H9 (cell line): ENCODE data around the gene PGF. TPM values are rescaled to one million over a fixed set of nuclear protein-coding genes. Genes with fewer than 3 reads are reported as not detected.

Experiments used
- DNase-seq: peaks from one replicate; pipeline ENCODE4 v3.0.0-alpha.2; 2017
- H2AFZ ChIP-seq: one replicate; pipeline ENCODE4 v1.6.1; 2013; ENCODE audit warnings: mild to moderate bottlenecking, low read length, control low read depth, moderate library complexity
- H2AK5ac ChIP-seq: 2 replicates; pipeline ENCODE4 v1.6.1; 2013; ENCODE audit warnings: low read length, control low read depth, mixed read lengths; ENCODE audit not compliant: insufficient read length
- H2BK120ac ChIP-seq: one replicate; pipeline ENCODE4 v1.6.1; 2013; ENCODE audit warnings: low read depth, mild to moderate bottlenecking, low read length, control low read depth, inconsistent platforms; ENCODE audit not compliant: poor library complexity, severe bottlenecking
- H2BK12ac ChIP-seq: 2 replicates; pipeline ENCODE4 v1.6.1; 2013; ENCODE audit warnings: low read length, control low read depth, mixed read lengths, low read depth; ENCODE audit not compliant: insufficient read length
- H2BK15ac ChIP-seq: 2 replicates; pipeline ENCODE4 v1.6.1; 2013; ENCODE audit warnings: low read depth, low read length, control low read depth
- H2BK20ac ChIP-seq: one replicate; pipeline ENCODE4 v1.6.1; 2013; ENCODE audit warnings: low read depth, mild to moderate bottlenecking, low read length, control low read depth, inconsistent platforms; ENCODE audit not compliant: poor library complexity, severe bottlenecking
- H2BK5ac ChIP-seq: 2 replicates; pipeline ENCODE4 v1.6.1; 2013; ENCODE audit warnings: low read length, control low read depth, mixed read lengths; ENCODE audit not compliant: insufficient read length
- H3K14ac ChIP-seq: 2 replicates; pipeline ENCODE4 v1.6.1; 2013; ENCODE audit warnings: low read length, control low read depth; ENCODE audit not compliant: insufficient read depth
- H3K18ac ChIP-seq: 2 replicates; pipeline ENCODE4 v1.6.1; 2013; ENCODE audit warnings: low read depth, mild to moderate bottlenecking, mixed read lengths, low read length, control low read depth; ENCODE audit not compliant: insufficient read length
- H3K23ac ChIP-seq: 2 replicates; pipeline ENCODE4 v1.6.1; 2013; ENCODE audit warnings: low read length, control low read depth, mixed read lengths, low read depth; ENCODE audit not compliant: insufficient read length
- H3K23me2 ChIP-seq: 2 replicates; pipeline ENCODE4 v1.6.1; 2013; ENCODE audit warnings: low read depth, mild to moderate bottlenecking, mixed read lengths, low read length, control low read depth; ENCODE audit not compliant: insufficient read length, poor library complexity, severe bottlenecking
- H3K27ac ChIP-seq: 2 replicates; pipeline ENCODE4 v1.5.1; 2013; ENCODE audit warnings: low read length, control low read depth, mixed read lengths, low read depth; ENCODE audit not compliant: insufficient read length
- H3K27me3 ChIP-seq: 2 replicates; pipeline ENCODE4 v1.6.1; 2013; ENCODE audit warnings: low read length, control low read depth, inconsistent platforms; ENCODE audit not compliant: insufficient read depth
- H3K4ac ChIP-seq: 2 replicates; pipeline ENCODE4 v1.6.1; 2013; ENCODE audit warnings: low read depth, mild to moderate bottlenecking, control low read depth, inconsistent platforms, low read length, moderate library complexity
- H3K4me1 ChIP-seq: 2 replicates; pipeline ENCODE4 v1.6.1; 2013; ENCODE audit warnings: low read length, control low read depth, inconsistent platforms; ENCODE audit not compliant: insufficient read depth
- H3K4me2 ChIP-seq: 2 replicates; pipeline ENCODE4 v1.6.1; 2013; ENCODE audit warnings: low read length, control low read depth, mixed read lengths; ENCODE audit not compliant: insufficient read length, insufficient read depth
- H3K56ac ChIP-seq: 2 replicates; pipeline ENCODE4 v1.6.1; 2013; ENCODE audit warnings: low read depth, mild to moderate bottlenecking, mixed read lengths, low read length, control low read depth; ENCODE audit not compliant: insufficient read length
- H3K79me1 ChIP-seq: 2 replicates; pipeline ENCODE4 v1.6.1; 2013; ENCODE audit warnings: low read depth, mild to moderate bottlenecking, moderate library complexity, low read length, control low read depth, inconsistent platforms; ENCODE audit not compliant: insufficient read depth, poor library complexity, severe bottlenecking
- H3K79me2 ChIP-seq: 2 replicates; pipeline ENCODE4 v1.6.1; 2013; ENCODE audit warnings: low read length, control low read depth, inconsistent platforms; ENCODE audit not compliant: insufficient read depth
- H3K9ac ChIP-seq: 2 replicates; pipeline ENCODE4 v1.6.1; 2013; ENCODE audit warnings: low read length, control low read depth, mixed read lengths; ENCODE audit not compliant: insufficient read length; ENCODE audit errors: extremely low read depth
- H3K9me3 ChIP-seq: one replicate; pipeline ENCODE4 v1.6.1; 2013; ENCODE audit warnings: low read depth, low read length, inconsistent platforms; ENCODE audit not compliant: control insufficient read depth
- H3T11ph ChIP-seq: one replicate; pipeline ENCODE4 v1.6.1; 2013; ENCODE audit warnings: mild to moderate bottlenecking, low read length, control low read depth, inconsistent platforms
- H4K20me1 ChIP-seq: one replicate; pipeline ENCODE4 v1.6.1; 2013; ENCODE audit not compliant: control insufficient read depth, insufficient read length, insufficient read depth
- H4K5ac ChIP-seq: 2 replicates; pipeline ENCODE4 v1.6.1; 2013; ENCODE audit warnings: low read depth, mild to moderate bottlenecking, mixed read lengths, low read length, control low read depth; ENCODE audit not compliant: insufficient read length
- H4K8ac ChIP-seq: replicated peaks from 2 replicates; pipeline ENCODE4 v1.6.1; 2013; ENCODE audit warnings: low read length, control low read depth, mixed read lengths, low read depth; ENCODE audit not compliant: insufficient read length
- H4K91ac ChIP-seq: 2 replicates; pipeline ENCODE4 v1.6.1; 2013; ENCODE audit warnings: low read depth, mild to moderate bottlenecking, moderate library complexity, mixed read lengths, low read length, control low read depth; ENCODE audit not compliant: insufficient read length
- H3K27ac Mint-ChIP-seq, 3 experiments: 2 replicates in 2 of 3; 3 replicates in 1 of 3; pipeline ENCODE4 v1.8.0; 2020 to 2021; ENCODE audit warnings: mixed read lengths in 3 of 3, mild to moderate bottlenecking in 1 of 3, moderate library complexity in 1 of 3
- H3K27me3 Mint-ChIP-seq: 2 replicates; pipeline ENCODE4 v1.8.0; 2021; ENCODE audit warnings: low read depth, mild to moderate bottlenecking, moderate library complexity, mixed read lengths
- H3K36me3 Mint-ChIP-seq, 3 experiments: 2 replicates in 2 of 3; 3 replicates in 1 of 3; pipeline ENCODE4 v1.8.0; 2020 to 2021; ENCODE audit warnings: low read depth in 3 of 3, mixed read lengths in 3 of 3; ENCODE audit not compliant: insufficient read depth in 1 of 3
- H3K4me1 Mint-ChIP-seq, 2 experiments: 2 replicates each; pipeline ENCODE4 v1.8.0; 2020; ENCODE audit warnings: mixed read lengths in 2 of 2
- H3K4me3 Mint-ChIP-seq, 2 experiments: 2 replicates in 1 of 2; 3 replicates in 1 of 2; pipeline ENCODE4 v1.8.0; 2020 to 2021; ENCODE audit warnings: mild to moderate bottlenecking in 2 of 2, mixed read lengths in 2 of 2, moderate library complexity in 1 of 2
- H3K9me3 Mint-ChIP-seq, 2 experiments: 2 replicates in 1 of 2; 3 replicates in 1 of 2; pipeline ENCODE4 v1.8.0; 2020; ENCODE audit warnings: mild to moderate bottlenecking in 2 of 2, mixed read lengths in 2 of 2, moderate library complexity in 1 of 2
- CTCF ChIP-seq: fragments of 200-600 bp; sonication (generic); conservative IDR thresholded peaks from 3 replicates; pipeline ENCODE4 v1.8.0; 2021; ENCODE audit warnings: antibody characterized with exemption, mild to moderate bottlenecking
- WGBS: extraction: QIAGEN DNeasy Blood & Tissue Kit; methylation state at CpG from one replicate; pipeline ENCODE4 v1.1.7; 2013; ENCODE audit warnings: missing lambda C conversion rate, low lambda C conversion rate, mixed read lengths; ENCODE audit not compliant: insufficient read length; ENCODE audit errors: extremely low coverage; 5-methylcytosine and 5-hydroxymethylcytosine counted together
- total RNA-seq: library from RNA; stranded (reverse); gene quantifications from 2 replicates; pipeline ENCODE4 v1.2.1, GENCODE V29; 2021

Gene PGF
- total RNA-seq, 1 experiment from 2014 or later, result 2.3 TPM

GRCh38 chr14:74985806-74986205 is 30.4 kb upstream of the PGF start:
- peaks cover 10 to 20% of the 10 kb centered on the region in 2 experiments for H3K4me1 Mint-ChIP-seq
- no peaks in the 10 kb centered on the region for H3K23me2 ChIP-seq
- H2BK5ac ChIP-seq, result no peak overlapping the region
- no peaks in the 10 kb centered on the region for H3K9me3 ChIP-seq
- no peak overlapping the region for H3K27ac ChIP-seq
- H3K4ac ChIP-seq, result no peak overlapping the region
- H2BK12ac ChIP-seq, result no peak overlapping the region
- no peak overlapping the region for H3K4me2 ChIP-seq
- no peaks in the 10 kb centered on the region; the same call in 1 of the 2 replicates for H3K4me1 ChIP-seq
- H3K4me3 Mint-ChIP-seq, result no peak overlapping the region
- H3K14ac ChIP-seq, result no peak overlapping the region
- no peaks in the 10 kb centered on the region for H3K79me2 ChIP-seq
- H3K27me3 Mint-ChIP-seq, result no peaks in the 10 kb centered on the region
- H3K27ac Mint-ChIP-seq, result no peak overlapping the region
- H2BK20ac ChIP-seq, result no peak overlapping the region
- H3K36me3 Mint-ChIP-seq, result no peaks in the 10 kb centered on the region; a peak in 1 of 7 replicates
- no peak overlapping the region for H3K56ac ChIP-seq
- H4K5ac ChIP-seq, result no peak overlapping the region
- no peak overlapping the region for H3K9ac ChIP-seq
- H4K8ac ChIP-seq, result no peak overlapping the region
- H2BK120ac ChIP-seq, result no peak overlapping the region
- TF ChIP-seq CTCF, result no peak
- no CpG with 5 or more reads among the region's 6 CpGs for WGBS
- no peak overlapping the region for H4K91ac ChIP-seq
- no peak overlapping the region; the same call in 1 of the 2 replicates for H2BK15ac ChIP-seq
- H3K18ac ChIP-seq, result no peak overlapping the region
- DNase-seq, result no peak
- H2AK5ac ChIP-seq, result no peak overlapping the region
- no peaks in the 10 kb centered on the region for H3K27me3 ChIP-seq
- no peaks in the 10 kb centered on the region for H3K9me3 Mint-ChIP-seq
- no peak overlapping the region for H3T11ph ChIP-seq
- no peaks in the 10 kb centered on the region for H4K20me1 ChIP-seq
- no peak overlapping the region for H2AFZ ChIP-seq
- no peak overlapping the region for H3K23ac ChIP-seq
- H3K79me1 ChIP-seq, result no peaks in the 10 kb centered on the region
